ENCODE results near the gene FRMPD1.

DNA sequence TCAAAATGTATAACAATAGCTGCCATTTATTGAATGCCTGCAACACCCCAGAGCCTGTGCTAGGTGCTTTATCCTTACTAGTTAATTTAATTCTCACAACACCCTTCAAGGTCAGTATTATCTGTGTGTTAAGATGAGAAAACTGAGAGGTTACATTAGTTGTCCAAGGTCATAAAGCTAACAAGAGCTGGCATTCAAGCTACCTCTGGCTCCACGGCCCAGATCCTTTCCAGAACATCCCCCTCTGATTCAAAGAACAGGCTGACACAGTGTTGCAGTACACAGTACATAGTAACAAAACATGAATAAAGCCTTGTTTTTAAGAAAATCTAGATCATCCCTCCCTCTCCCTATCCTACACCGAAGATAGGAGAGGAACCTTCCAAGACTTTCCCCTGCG, 9.4 kb upstream of the FRMPD1 start:
- TF ChIP-seq, protein P1, sequence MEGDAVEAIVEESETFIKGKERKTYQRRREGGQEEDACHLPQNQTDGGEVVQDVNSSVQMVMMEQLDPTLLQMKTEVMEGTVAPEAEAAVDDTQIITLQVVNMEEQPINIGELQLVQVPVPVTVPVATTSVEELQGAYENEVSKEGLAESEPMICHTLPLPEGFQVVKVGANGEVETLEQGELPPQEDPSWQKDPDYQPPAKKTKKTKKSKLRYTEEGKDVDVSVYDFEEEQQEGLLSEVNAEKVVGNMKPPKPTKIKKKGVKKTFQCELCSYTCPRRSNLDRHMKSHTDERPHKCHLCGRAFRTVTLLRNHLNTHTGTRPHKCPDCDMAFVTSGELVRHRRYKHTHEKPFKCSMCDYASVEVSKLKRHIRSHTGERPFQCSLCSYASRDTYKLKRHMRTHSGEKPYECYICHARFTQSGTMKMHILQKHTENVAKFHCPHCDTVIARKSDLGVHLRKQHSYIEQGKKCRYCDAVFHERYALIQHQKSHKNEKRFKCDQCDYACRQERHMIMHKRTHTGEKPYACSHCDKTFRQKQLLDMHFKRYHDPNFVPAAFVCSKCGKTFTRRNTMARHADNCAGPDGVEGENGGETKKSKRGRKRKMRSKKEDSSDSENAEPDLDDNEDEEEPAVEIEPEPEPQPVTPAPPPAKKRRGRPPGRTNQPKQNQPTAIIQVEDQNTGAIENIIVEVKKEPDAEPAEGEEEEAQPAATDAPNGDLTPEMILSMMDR (tag by site-specific recombination; IDR thresholded peaks at IDR 0.05): no peak
- TF ChIP-seq, protein P2, sequence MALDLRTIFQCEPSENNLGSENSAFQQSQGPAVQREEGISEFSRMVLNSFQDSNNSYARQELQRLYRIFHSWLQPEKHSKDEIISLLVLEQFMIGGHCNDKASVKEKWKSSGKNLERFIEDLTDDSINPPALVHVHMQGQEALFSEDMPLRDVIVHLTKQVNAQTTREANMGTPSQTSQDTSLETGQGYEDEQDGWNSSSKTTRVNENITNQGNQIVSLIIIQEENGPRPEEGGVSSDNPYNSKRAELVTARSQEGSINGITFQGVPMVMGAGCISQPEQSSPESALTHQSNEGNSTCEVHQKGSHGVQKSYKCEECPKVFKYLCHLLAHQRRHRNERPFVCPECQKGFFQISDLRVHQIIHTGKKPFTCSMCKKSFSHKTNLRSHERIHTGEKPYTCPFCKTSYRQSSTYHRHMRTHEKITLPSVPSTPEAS (tag by site-specific recombination; IDR thresholded peaks at IDR 0.05): no peak

All from HEK293 (cell line).